ENCODE results near the gene CMYA5. TPM values are rescaled to one million over a fixed set of nuclear protein-coding genes. Genes with fewer than 3 reads are reported as not detected.
A peak's percentile ranks its signal among the peaks of the same experiment; 100 is the strongest.

Gene CMYA5
- total RNA-seq, 8 experiments from 2014 or later = 0.27 to 0.91 (median 0.53) TPM

GRCh38 chr5:79793722-79794121, 104.1 kb downstream of the CMYA5 start:
- H3K4me3 ChIP-seq = no peak overlapping the region
- H3K4me1 ChIP-seq (replicated peaks in 1 of 2) = peaks cover 3 to 18% of the 10 kb centered on the region in 2 donors
- in situ Hi-C loops (cut with MboI; ENCODE audit: low pct_unique_long_range_greater_than_20kb in 2 of 9, low sequenced_read_pairs in 9 of 9, unreplicated experiment in 9 of 9) = no loop called here
- no peak overlapping the region for H3K27ac ChIP-seq
- ATAC-seq (replicated peaks in 6 of 8) = peak in 2 of 8 experiments; percentile 23 to 44

DNA sequence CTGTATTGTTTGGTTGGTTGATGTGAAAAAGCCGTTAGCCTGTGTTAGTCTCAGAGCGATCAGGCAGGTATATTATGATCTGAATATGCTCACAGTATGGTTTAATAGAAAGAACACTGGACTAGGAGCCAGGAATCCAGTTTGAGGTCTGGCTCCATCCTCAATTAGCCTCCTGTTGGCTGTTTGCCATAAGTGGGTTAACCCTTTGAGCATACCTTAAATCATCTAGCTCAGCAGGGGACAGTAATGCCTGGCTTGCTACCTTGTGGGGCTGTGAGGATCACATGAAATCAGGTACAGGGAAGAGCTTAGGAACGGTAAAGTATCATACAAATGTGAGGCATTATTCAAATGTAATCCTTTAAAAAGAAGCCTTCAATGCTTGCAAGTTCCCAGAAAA, 104.7 kb downstream of the CMYA5 start:
- 38 to 100% (median 92%) methylated on average over 1 to 3 of the region's 3 CpGs for WGBS, 10 experiments
- in situ Hi-C loops (cut with MboI; ENCODE audit: low pct_unique_long_range_greater_than_20kb in 2 of 9, low sequenced_read_pairs in 9 of 9, unreplicated experiment in 9 of 9) = no loop called here
- no peak for ATAC-seq (replicated peaks in 6 of 8)
- Histone ChIP-seq H3K27ac (no peak overlapping the region), H3K4me3 (no peak overlapping the region), H3K4me1 (replicated peaks in 1 of 2) (peaks cover 3 to 24% of the 10 kb centered on the region in 2 donors)

DNA sequence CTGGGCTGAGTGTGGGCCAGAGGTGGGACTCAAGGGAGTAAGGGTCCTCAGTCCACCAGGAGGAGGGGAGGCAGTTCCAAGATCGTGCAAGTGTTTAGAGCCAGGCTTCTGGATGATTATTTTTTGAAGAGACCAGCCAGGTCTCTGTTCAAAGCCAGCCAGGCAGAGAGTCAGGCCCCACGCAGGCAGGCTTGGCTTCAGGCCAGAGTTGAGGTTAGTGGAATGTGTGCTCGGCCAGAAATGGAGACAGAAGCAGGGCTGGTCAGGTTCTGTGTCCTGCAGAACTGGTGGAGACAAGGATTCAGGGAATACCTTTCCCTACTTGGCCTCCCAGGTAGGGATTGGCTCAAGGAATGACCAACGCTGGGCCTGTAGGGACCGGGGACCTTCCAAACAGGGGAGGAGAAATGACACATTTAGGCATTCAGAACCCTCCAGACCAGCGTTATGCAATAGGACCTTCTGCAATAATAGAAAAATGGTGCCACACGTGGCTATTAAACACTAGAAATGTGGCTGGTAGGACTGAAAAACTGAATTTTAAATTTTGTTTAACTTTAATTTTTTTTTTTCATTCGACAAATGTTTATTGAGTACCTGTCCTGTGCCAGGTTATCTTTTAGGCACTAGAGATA, 106.2 kb downstream of the CMYA5 start:
- in situ Hi-C loops (cut with MboI; ENCODE audit: low pct_unique_long_range_greater_than_20kb in 2 of 9, low sequenced_read_pairs in 9 of 9, unreplicated experiment in 9 of 9) = no loop called here
- H3K27ac ChIP-seq = no peak overlapping the region
- H3K4me3 ChIP-seq = no peak overlapping the region
- peak in 1 of 8 experiments; percentile 77 for ATAC-seq (replicated peaks in 6 of 8)
- 57 to 100% (median 75%) methylated on average over 1 to 7 of the region's 8 CpGs; no CpG with 5 or more reads in 1 of the 10 experiments for WGBS, 10 experiments
- peaks cover 3 to 29% of the 10 kb centered on the region in 2 donors for H3K4me1 ChIP-seq (replicated peaks in 1 of 2)

GRCh38 chr5:79798893-79799590, 109.4 kb downstream of the CMYA5 start:
- no peak overlapping the region for H3K27ac ChIP-seq
- in situ Hi-C loops (cut with MboI; ENCODE audit: low pct_unique_long_range_greater_than_20kb in 2 of 9, low sequenced_read_pairs in 9 of 9, unreplicated experiment in 9 of 9) = no loop called here
- peaks cover 2 to 14% of the 10 kb centered on the region in 2 donors for H3K4me1 ChIP-seq (replicated peaks in 1 of 2)
- WGBS, 10 experiments = 20 to 96% (median 87%) methylated on average over 3 to 7 of the region's 7 CpGs
- ATAC-seq (replicated peaks in 6 of 8) = peak in 3 of 8 experiments; percentile 48 to 90 (median 50)
- H3K4me3 ChIP-seq = no peak overlapping the region

GRCh38 chr5:79800979-79801827, 111.6 kb downstream of the CMYA5 start:
- H3K4me3 ChIP-seq = no peak overlapping the region
- in situ Hi-C loops (cut with MboI; ENCODE audit: low pct_unique_long_range_greater_than_20kb in 2 of 9, low sequenced_read_pairs in 9 of 9, unreplicated experiment in 9 of 9) = no loop called here
- no peak overlapping the region for H3K27ac ChIP-seq
- H3K4me1 ChIP-seq (replicated peaks in 1 of 2) = peaks cover 2 to 12% of the 10 kb centered on the region in 2 donors
- ATAC-seq (replicated peaks in 6 of 8) = peak in 1 of 8 experiments; percentile 37
- 20 to 100% (median 97%) methylated on average over 1 to 8 of the region's 8 CpGs; no CpG with 5 or more reads in 1 of the 10 experiments for WGBS, 10 experiments

GRCh38 chr5:79802406-79802805, 112.8 kb downstream of the CMYA5 start:
- Histone ChIP-seq H3K4me1 (replicated peaks in 1 of 2) (peaks cover 2 to 12% of the 10 kb centered on the region in 2 donors), H3K27ac (no peak overlapping the region), H3K4me3 (no peak overlapping the region)
- in situ Hi-C loops (cut with MboI; ENCODE audit: low pct_unique_long_range_greater_than_20kb in 2 of 9, low sequenced_read_pairs in 9 of 9, unreplicated experiment in 9 of 9) = no loop called here
- no peak for ATAC-seq (replicated peaks in 6 of 8)
- 23 to 89% (median 88%) methylated on average over 1 of the region's 1 CpG; no CpG with 5 or more reads in 7 of the 10 experiments for WGBS, 10 experiments

DNA sequence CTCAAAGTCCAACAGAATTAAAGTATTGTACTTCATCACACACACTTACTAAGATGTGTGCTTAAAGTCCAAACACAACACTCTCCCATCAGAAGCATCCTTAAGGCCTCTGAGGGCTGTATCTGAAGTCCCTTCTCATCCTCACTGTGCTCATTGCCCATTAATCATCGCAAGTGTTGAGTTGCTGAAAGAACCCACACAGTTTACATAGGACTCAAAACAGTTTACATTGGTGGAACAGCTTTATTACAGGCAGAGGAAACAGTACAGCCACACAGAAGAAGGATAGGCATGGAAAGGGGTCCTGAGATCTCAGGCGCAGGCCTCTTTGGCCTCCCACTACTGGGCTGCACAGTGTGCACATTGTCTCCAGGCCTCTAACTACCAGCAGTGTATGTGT, 113.4 kb downstream of the CMYA5 start:
- WGBS, 10 experiments = 60 to 100% (median 100%) methylated on average over 1 of the region's 2 CpGs; no CpG with 5 or more reads in 6 of the 10 experiments
- ATAC-seq (replicated peaks in 6 of 8) = peak in 3 of 8 experiments; percentile 29 to 65 (median 35)
- Histone ChIP-seq H3K4me1 (replicated peaks in 1 of 2) (peaks cover 2 to 12% of the 10 kb centered on the region in 2 donors), H3K4me3 (no peak overlapping the region), H3K27ac (no peak overlapping the region)
- in situ Hi-C loops (cut with MboI; ENCODE audit: low pct_unique_long_range_greater_than_20kb in 2 of 9, low sequenced_read_pairs in 9 of 9, unreplicated experiment in 9 of 9) = no loop called here

DNA sequence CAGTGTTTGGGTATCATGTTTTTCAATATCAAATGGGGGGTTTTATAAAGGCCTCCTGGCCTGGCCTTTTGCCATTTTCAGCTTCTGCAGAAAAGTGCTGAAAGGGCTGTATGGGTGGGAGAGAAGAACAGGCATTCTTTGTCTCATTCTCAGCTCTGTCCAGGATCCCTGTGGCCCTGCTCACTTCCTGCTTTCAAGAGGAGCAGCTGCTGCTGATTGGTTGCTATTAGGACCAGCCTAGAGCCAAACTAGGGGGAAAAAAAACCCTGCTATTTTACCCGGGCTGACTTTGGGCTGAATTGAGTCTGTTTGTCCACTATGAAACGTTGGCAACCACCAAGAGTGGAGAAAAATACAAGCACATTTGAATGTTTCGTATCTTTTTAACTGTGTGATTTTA, 117.1 kb downstream of the CMYA5 start:
- ATAC-seq (replicated peaks in 6 of 8) = peak in 2 of 8 experiments; percentile 59 to 89
- WGBS, 10 experiments = 0 to 100% (median 52%) methylated on average over 1 to 3 of the region's 3 CpGs; no CpG with 5 or more reads in 4 of the 10 experiments
- H3K4me1 ChIP-seq (replicated peaks in 1 of 2) = peaks cover 0 to 2% of the 10 kb centered on the region in 2 donors
- H3K27ac ChIP-seq = no peak overlapping the region
- in situ Hi-C loops (cut with MboI; ENCODE audit: low pct_unique_long_range_greater_than_20kb in 2 of 9, low sequenced_read_pairs in 9 of 9, unreplicated experiment in 9 of 9) = no loop called here
- no peak overlapping the region for H3K4me3 ChIP-seq

GRCh38 chr5:79809743-79810142, 120.1 kb downstream of the CMYA5 start:
- ATAC-seq (replicated peaks in 6 of 8) = peak in 2 of 8 experiments; percentile 55 to 59
- no peak overlapping the region for H3K4me3 ChIP-seq
- no peak overlapping the region for H3K27ac ChIP-seq
- in situ Hi-C loops (cut with MboI; ENCODE audit: low pct_unique_long_range_greater_than_20kb in 2 of 9, low sequenced_read_pairs in 9 of 9, unreplicated experiment in 9 of 9) = no loop called here
- WGBS, 10 experiments = 13 to 95% (median 70%) methylated on average over 2 to 3 of the region's 3 CpGs; no CpG with 5 or more reads in 1 of the 10 experiments
- peaks cover 5% of the 10 kb centered on the region in 2 donors for H3K4me1 ChIP-seq (replicated peaks in 1 of 2)

- 80 to 100% (median 95%) methylated on average over 1 to 2 of the region's 2 CpGs; no CpG with 5 or more reads in 4 of the 10 experiments for WGBS, 10 experiments
- in situ Hi-C loops (cut with MboI; ENCODE audit: low pct_unique_long_range_greater_than_20kb in 2 of 9, low sequenced_read_pairs in 9 of 9, unreplicated experiment in 9 of 9) = no loop called here
- peak in 1 of 8 experiments; percentile 11 for ATAC-seq (replicated peaks in 6 of 8)
- Histone ChIP-seq H3K4me3 (no peak overlapping the region), H3K4me1 (replicated peaks in 1 of 2) (peaks cover 10 to 15% of the 10 kb centered on the region in 2 donors), H3K27ac (no peak overlapping the region)
Measured at GRCh38 chr5:79811081-79811480, 121.4 kb downstream of the CMYA5 start.

DNA sequence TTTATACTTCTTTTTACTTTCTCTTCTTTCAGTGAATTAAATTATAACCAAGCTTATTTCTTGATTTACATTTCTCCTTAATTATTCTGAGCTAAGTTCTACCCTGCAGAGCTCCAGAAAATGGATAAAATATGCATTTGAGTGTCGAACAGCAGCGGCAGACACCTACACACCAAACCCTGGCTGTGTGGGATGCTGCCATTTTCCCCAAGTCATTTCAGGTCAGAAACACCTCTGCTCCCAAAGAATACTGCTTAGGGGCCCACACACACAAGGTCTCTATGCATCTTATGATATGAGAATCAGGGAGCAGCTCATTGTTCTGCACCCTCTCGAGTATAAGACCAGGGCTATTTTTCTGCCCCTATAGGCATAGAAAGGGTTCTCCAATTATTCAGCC, 122.3 kb downstream of the CMYA5 start:
- Histone ChIP-seq H3K4me1 (replicated peaks in 1 of 2) (peaks cover 10 to 15% of the 10 kb centered on the region in 2 donors), H3K4me3 (no peak overlapping the region), H3K27ac (no peak overlapping the region)
- WGBS, 10 experiments = 76 to 100% (median 90%) methylated on average over 2 to 3 of the region's 3 CpGs; no CpG with 5 or more reads in 1 of the 10 experiments
- in situ Hi-C loops (cut with MboI; ENCODE audit: low pct_unique_long_range_greater_than_20kb in 2 of 9, low sequenced_read_pairs in 9 of 9, unreplicated experiment in 9 of 9) = no loop called here
- ATAC-seq (replicated peaks in 6 of 8) = no peak

DNA sequence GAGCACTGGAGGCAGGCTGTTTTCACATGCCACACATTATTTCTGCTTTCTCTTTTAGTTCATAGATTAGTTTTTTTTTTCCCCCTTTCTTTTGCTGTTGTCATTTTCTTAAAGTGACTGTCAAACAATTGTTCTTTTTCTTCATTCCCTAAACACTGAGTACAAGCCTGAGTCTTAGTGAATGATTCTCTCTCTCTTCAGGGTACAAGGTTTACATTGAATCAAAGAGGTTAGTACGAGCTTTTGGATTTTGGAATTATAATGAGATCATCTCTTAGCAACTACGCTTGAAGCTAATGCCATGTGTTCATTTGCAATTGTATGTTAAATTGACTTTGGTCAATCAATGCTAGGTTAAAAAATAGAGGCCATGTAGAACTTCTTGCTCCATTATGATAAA, 125.1 kb downstream of the CMYA5 start:
- no peak overlapping the region for H3K27ac ChIP-seq
- peak in 5 of 8 experiments; percentile 19 to 93 (median 48) for ATAC-seq (replicated peaks in 6 of 8)
- in situ Hi-C loops (cut with MboI; ENCODE audit: low pct_unique_long_range_greater_than_20kb in 2 of 9, low sequenced_read_pairs in 9 of 9, unreplicated experiment in 9 of 9) = no loop called here
- 3 to 54% (median 23%) methylated on average over 1 to 2 of the region's 2 CpGs; no CpG with 5 or more reads in 1 of the 10 experiments for WGBS, 10 experiments
- no peak overlapping the region for H3K4me3 ChIP-seq
- peaks cover 10 to 15% of the 10 kb centered on the region in 2 donors for H3K4me1 ChIP-seq (replicated peaks in 1 of 2)

DNA sequence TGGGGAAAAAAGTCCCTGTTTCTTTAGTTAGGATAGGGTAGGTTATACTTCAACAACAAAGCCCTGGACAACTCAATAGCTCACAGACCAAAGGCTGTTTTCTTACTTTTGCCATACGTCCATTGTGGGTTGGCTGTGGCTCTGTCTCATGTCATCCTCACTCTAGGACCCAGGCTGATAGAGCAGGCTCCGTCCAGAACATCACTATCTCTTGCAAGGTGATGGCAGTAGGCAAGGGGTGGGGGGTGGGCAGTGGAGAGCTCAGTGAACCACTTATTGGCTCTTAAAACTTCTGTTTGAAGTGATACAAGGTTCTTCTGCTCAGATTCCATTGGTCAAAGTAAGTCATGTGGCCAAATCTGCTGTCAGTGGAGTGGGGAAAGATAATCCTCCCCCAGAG, 126.4 kb downstream of the CMYA5 start:
- no peak for ATAC-seq (replicated peaks in 6 of 8)
- Histone ChIP-seq H3K27ac (no peak overlapping the region), H3K4me1 (replicated peaks in 1 of 2) (peaks cover 15 to 21% of the 10 kb centered on the region in 2 donors), H3K4me3 (no peak overlapping the region)
- in situ Hi-C loops (cut with MboI; ENCODE audit: low pct_unique_long_range_greater_than_20kb in 2 of 9, low sequenced_read_pairs in 9 of 9, unreplicated experiment in 9 of 9) = no loop called here
- 40 to 100% (median 100%) methylated on average over 1 to 2 of the region's 2 CpGs; no CpG with 5 or more reads in 5 of the 10 experiments for WGBS, 10 experiments

All from motor neuron (in vitro differentiated cells).